Activated CD4-positive, CD25-positive, alpha-beta regulatory T cell treated with anti-CD3 and anti-CD28 coated beads, Interleukin-2, amount 50 U/mL, for 24 hours (primary cell): ENCODE measurements around the gene TMED3.
"Not testable (repeated sequence)": the region's sequence is repeated elsewhere in the genome, so short reads cannot be mapped to it uniquely, and the experiment has no call there.

Experiments used
- ATAC-seq, 2 donors: fragments of 150-1000 bp; cut with Tn5 transposase; one replicate each; pipeline ENCODE4 v1.10.0; 2021; ENCODE audit warnings: mild to moderate bottlenecking in 1 of 2, moderate library complexity in 1 of 2

The TMED3 gene

DNA sequence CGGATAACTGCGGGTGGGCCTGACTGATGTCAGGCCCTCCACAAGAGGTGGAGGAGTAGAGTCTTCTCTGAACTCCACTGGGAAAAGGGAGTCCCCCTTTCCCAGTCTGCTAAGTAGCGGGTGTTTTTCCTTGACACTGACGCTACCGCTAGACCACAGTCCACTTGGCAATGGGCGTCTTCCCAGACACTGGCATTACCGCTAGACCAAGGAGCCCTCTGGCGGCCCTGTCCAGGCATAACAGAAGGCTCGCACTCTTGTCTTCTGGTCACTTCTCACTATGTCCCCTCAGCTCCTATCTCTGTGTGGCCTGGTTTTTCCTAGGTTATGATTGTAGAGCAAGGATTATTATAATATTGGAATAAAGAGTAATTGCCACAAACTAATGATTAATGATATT lies 9.1 kb downstream of the TMED3 start:
- ATAC-seq = not testable (repeated sequence)

DNA sequence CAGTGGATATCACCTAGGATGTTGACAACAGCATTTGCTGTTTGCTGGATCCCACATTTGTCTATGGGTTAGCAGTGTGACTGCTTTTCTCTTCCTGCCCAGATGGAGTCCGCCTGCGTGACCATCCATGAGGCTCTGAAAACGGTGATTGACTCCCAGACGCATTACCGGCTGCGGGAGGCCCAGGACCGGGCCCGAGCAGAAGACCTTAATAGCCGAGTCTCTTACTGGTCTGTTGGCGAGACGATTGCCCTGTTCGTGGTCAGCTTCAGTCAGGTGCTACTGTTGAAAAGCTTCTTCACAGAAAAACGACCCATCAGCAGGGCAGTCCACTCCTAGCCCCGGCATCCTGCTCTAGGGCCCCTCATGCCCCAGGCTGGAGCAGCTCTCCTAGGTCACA lies 11.0 kb downstream of the TMED3 start:
- no peak for ATAC-seq

DNA sequence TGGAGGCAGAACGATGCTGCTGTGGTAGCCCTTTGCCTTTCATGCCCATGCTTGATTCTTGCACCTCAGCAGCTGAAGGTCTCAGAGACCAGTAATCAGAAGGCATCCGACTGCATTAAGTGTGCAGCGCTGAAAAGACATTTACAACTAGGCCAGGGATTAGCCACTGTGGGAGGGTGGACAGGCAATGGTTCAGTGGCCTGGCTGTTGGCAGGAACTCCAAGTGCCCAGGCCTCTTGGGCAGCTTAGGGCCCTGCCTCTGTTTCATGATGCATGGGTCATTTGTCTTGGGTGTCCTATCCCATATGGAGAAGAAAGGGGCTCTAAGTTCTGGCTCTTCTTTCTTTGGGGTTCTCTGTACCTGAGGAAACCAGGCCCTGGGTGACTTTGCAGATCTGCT lies 11.4 kb downstream of the TMED3 start:
- no peak for ATAC-seq

DNA sequence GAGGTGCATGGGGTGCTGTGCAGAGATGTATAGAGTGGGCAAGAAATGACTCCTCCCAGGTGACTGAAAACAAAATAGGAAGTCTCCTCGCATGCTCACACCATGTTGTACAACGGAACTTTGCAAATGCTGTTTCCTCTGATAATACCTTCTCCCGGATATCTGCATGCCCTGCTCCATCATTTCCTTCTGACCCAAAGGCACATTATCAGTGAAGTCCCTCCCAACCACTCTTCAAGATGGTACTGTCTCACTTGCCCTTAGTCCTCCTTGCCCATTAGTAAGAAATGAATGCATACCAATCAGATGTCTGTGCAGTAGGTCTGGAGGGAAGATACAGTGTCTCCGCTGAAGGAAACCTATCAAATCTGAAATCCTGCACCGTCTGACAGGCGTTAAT lies 12.0 kb downstream of the TMED3 start:
- no peak for ATAC-seq

DNA sequence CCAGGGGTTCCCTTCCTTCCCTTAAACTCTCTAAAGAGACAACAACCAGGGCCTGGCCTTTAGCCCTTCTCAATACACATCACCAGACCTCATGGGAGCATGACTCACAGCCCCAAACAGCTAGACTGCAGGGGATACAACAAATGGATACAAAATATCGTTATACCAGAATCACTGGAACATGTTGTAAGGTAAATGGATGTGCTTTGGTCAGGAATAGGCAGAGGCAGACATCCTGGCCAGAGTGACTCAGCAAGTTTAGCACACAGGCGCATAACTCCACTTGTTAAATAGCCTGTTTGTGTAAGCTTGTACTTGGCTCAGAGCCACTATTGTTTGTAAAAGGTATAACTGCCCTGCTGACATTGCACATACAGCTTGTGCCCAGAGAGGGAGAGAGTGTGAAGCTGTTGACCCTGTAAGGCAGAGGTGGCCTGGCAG lies 18.3 kb downstream of the TMED3 start:
- no peak for ATAC-seq

DNA sequence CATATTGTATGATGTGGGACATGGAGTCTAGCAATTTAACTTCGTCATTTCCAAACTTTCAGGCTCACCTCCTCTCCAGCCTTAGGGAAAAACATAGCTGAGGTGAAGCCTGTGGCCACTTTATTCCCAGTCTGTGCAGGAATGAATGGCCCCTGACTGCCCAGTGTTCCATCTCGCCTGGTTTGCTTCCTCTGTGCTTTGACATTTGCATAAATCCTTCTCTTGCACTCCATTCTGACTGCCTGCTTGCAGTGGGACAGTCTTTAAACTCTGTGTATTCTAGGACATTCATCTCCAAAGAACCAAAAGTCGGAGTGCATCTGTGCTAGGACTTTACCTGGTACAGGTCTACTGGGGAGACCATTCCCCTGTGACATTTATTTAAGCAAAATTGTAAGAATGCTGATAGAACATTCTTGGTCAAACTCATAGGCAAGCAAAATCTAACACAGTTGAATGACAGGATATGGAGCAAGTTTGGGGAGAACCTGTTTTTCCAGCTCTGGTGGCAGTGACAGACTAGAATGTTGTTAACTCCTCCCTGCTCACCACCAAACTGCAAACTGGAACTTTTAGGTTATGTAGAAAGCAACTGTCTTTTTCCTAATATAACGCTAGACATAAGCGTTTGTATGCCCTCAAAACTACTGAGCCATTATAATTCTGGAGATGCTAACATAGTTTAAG lies 22.1 kb downstream of the TMED3 start:
- no peak for ATAC-seq

DNA sequence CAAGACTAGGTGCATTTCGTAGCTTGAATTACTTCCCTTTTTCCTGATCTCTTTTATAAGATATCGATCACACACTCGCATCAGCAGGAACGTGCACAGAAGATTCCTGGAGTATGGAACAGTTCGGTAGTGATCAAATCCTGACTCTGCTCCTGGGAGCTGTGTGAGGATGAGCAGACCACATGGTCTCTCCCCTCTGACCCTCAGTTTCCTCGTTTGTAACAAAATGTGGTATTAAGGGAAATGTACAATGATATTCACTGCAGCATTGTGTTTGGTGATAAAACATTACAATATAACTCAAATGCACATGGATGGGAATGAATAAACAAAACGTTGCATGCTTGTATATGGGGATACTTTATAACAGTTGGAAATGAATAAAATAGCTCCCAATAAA lies 26.7 kb downstream of the TMED3 start:
- ATAC-seq = no peak

DNA sequence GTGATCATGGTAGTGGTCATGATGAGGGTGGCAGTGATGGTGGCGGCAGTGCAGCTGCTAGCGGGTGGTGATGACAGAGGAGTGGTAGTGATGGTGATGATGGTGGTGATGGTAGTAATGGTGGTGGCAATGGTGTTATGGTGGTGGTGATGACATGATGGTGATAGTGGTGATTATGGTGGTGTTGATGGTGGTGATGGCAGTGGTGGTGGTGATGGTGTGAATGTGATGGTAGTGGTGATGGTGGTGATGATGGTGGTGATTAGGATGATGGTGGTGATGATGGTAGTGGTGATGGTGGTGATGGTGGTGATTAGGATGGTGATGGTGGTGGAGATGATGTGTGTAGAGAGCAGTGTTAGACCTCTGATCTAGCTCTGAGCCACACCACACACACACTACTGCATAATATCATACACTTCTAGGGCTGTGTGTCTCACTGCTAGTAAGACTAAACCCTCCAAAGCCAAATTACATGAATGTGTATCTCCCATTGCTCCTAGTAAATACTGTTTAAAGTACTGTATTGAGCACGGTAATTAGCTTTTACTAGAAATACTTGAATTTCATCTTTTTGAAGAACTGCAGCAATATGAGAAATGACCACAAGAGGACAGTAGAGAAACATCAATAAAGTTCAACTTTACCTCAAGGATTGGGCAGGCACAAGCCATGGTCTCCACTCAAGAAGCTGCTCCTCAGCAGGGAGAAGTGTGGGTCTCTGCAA lies 28.8 kb downstream of the TMED3 start:
- ATAC-seq = no peak

DNA sequence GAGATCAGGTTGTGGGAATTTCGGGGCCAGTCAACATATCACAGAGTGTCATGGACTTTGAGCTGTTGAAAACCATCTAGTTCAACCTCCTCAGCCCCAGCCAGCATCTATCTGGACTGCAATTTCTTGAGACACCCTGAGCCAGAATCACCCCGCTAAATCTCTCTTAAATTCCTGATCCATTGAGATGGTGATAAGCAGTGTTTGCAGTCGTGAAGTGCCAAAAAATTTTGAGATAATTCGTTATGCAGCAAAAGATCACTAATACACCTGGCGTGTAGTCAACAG lies 29.3 kb downstream of the TMED3 start:
- no peak for ATAC-seq

DNA sequence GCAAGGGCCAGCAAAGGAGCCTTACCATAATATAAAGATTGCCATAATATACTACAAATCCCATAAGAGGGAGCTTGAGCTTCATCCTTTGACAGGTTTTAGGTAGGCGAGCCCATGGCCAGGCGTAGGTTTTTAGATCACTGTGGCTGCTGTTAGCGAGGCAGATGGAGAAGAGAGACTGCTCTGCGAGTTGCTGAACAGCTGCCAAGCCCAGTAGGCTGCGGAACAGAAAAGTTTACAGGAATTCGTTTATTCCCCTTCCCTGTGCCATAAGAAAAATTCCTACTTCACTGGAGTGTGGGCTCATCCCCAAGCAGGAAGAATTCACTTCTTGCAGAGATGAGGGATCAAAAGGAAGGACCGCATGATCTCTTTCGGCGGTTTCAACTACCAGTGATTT lies 30.5 kb downstream of the TMED3 start:
- ATAC-seq = no peak

DNA sequence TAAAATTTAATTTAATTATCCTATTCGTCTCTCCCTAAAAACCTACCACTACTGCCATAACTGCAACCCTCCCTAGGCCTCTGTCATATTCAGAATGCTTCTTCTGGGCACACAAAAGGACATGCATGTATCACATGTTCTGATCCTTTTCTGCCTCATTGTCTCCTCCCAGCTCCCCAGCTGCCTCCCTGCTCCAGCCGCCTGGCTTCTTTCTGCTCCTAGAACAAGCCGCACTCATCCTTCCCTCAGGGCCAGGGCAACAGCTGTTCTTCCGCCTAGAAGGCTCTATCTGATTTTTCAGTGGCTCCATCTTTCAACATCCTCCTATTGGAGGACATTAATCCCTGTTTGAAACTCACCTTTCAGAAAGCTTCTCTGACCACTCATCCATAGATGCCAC lies 38.6 kb downstream of the TMED3 start:
- no peak for ATAC-seq

DNA sequence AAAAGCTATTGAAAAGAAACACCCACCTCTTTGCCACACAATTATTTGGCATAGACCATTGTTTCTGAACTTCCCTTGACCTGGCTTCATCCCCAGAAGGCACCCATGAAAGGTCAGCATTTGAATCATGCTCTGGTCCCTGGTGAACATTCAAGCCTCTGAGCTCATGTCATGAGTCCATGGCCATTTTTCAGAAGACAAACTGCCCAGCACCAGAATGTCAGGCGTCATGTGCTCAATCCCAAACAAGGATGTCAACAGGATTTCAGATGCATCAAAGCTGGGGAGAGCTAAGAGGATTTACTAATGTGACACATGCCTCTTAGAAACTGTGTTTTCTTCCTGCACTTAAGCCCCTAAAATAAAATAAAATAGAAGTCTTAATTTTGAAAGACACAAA lies 41.3 kb downstream of the TMED3 start:
- no peak for ATAC-seq

DNA sequence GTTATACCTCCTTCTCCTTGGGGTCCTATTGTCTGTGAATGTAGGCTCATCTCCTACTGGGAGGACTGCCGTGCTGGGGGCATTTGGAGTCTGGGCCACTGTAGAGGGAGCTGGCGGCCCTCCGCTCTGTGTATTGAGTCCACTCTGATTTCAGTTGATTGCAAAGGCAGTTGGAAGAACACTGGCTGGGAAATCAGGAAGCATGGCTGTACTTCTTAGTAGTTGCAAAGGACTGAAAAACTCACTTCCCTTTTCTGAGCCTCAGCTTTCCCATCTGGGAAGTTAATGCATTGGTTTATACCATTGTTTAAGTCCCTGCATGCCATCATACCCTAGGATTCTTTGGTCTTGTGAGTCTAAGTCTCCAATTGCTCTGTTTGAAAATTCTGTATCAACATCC lies 46.7 kb downstream of the TMED3 start:
- ATAC-seq = no peak

DNA sequence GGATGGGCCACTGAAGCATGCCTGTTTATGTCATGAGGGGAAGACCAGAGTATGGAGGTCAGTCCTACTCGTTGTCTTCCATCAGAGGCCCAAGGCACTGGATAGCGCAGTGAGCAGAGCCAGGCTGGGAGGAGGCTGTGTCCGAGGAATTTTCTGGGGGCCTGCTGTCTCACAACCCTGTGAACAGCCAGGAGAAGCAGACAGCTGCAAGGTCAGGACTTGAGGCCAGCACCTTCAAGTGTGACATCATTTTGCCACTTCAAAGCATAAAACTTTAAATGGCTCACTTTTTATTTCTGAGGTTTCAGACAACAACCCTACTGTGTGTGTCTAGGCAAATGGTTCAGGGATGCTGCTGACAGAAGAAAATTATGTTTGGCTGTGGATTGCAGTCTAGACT lies 47.2 kb downstream of the TMED3 start:
- ATAC-seq = no peak

DNA sequence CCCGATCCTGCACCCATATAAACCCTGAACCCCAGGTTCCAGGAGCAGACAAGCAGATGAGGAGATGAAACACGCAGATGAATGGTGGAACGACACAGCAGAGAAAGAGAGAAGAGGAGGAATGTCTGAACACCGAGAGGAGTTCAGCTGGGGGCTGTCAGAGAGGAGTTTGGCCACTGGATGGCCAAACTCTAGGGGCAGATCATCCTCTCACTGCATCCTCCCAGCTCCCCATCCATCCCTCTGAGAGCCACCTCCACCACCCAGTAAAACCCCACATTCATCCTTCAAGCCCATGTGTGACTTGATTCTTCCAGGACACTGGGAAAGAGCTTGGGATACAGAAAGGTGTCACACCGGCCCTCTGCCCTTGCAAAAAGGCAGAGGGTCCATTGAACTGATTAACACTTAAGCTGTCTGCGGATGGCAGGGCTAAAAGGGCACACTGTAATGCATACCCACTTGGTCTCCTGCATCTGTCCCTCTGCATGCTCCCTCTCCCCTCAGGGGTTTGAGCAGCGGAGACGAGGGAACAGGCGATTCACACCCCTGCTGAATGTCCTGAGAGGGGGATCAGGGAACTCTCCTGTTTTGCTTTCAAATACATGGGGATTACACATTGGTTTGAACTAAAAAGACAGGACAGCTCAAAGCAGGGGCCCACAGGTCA lies 53.8 kb downstream of the TMED3 start:
- no peak for ATAC-seq

DNA sequence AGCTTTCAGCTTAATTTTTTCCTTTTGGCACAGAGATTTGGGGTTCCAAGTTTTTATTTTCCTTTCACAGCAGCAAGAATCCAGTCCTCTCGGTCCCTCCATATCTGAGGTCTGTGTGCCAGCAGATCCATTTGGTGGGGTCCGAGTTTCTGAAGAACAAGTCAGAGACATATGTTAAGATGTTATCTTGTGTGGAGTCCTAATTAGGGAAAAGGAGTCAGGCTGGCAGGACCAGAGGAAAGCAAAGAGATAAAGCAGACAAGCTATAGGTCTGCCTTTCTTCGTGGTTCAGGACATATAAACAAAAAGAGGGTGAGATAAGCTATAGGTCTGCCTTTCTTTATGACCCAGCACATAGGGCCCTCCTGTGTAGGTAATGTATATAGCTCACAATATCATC lies 54.9 kb downstream of the TMED3 start:
- ATAC-seq = no peak

DNA sequence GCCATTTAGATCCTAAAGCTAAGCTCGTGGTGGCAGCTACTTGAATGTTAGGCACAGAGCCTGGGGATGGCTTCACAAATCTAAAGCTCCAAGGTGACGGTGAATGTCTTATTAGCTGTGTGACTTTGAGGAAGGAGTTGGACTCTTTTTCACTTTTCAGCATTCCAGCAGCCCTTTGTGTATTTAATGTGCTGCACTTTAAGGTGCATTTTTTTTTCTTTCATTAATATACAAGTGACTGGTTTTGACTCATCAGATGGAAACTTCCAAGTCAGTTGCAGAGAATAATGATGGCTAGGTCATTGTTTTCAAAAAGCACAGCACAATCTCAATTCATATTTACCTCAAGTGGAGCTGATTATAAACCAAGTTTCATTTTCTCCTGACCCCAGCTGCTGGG lies 55.8 kb downstream of the TMED3 start:
- ATAC-seq = no peak

DNA sequence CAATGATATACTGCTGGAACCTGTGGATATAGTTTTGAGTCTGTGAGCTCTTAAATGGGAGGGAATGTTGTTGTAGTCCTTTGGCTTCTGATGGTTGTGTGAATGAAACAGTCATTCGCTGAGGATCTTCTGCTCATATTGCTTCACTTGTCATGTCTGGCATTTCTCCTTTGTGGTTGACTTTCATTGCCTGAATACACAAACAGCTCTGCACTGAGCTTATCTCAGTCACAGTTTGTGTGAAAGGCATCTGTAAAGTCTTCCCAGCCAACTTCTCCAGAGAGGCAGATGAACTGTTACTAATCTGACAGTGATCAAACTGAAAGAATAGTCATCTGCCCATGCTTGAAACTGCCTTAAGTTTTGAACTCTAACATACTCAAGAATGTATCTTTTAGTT lies 59.8 kb downstream of the TMED3 start:
- no peak for ATAC-seq

DNA sequence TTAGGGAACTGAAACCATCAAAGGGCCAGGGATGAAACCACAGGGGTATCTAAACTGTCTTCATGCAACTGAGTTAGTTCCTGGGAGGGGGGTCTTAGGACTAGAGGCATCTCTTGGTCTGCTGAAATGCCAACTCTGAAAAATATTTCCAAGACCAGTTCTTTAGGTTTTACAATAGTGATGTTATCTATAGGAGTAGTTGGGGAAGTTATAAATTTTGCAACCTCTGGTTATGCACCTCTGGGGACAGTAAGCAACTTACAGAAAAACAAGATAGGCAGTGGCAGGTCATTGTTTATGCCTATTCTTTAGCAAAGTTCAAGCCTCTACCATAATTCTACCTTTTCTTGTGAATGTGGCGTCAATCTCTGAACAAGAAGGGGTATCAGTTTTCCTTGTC lies 60.7 kb downstream of the TMED3 start:
- ATAC-seq = no peak

DNA sequence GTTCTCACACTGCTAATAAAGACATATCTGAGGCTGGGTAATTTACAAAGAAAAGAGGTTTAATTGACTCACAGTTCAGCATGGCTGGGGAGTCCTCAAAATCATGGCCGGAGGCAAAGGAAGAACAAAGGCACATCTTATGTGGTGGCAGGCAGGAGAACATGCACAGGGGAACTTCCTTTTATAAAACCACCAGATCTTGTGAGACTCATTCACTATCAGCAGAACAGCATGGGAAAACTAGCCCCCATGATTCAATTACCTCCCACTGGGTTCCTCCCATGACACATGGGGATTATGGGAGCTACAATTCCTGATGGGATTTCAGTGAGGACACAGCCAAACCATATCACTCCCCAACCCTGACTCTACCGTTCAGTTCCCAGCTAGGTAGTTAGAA lies 61.5 kb downstream of the TMED3 start:
- ATAC-seq = no peak
